K562 (cell line): Measurements from ENCODE around the gene PPP1R16B. TPM values are rescaled to one million over a fixed set of nuclear protein-coding genes. Genes with fewer than 3 reads are reported as not detected.

Experiments used
- BACH1 ChIP-seq: fragments of 200-800 bp; sonication (Bioruptor generic); IDR thresholded peaks from 2 replicates; pipeline ENCODE4 v1.6.1; 2016; ENCODE audit warnings: missing genetic modification characterization, missing compliant biosample characterization
- CHD1 ChIP-seq: fragments of 200-600 bp; sonication (generic); IDR thresholded peaks from one replicate; pipeline ENCODE4 v1.6.1; 2012; ENCODE audit warnings: mild to moderate bottlenecking, moderate library complexity, low read length, inconsistent platforms
- FIP1L1 ChIP-seq: fragments of 200-400 bp; formaldehyde crosslinking; IDR thresholded peaks from 2 replicates; pipeline ENCODE4 v1.6.1; 2018; ENCODE audit warnings: mild to moderate bottlenecking, low read depth, low read length; ENCODE audit not compliant: poor library complexity, severe bottlenecking
- FOXK1 ChIP-seq: sonication (generic); formaldehyde crosslinking; IDR thresholded peaks from 2 replicates; pipeline ENCODE4 v1.8.0; 2022; ENCODE audit warnings: missing genetic modification reagents, mild to moderate bottlenecking, borderline replicate concordance
- HDAC8 ChIP-seq: fragments of 450-650 bp; IDR thresholded peaks from 2 replicates; pipeline ENCODE4 v1.6.1; 2016; ENCODE audit warnings: mild to moderate bottlenecking, missing genetic modification characterization, moderate library complexity, missing compliant biosample characterization
- IRF1 ChIP-seq: sonication (generic); formaldehyde crosslinking; IDR thresholded peaks from 2 replicates; pipeline ENCODE4 v1.8.0; 2022; ENCODE audit warnings: missing genetic modification reagents, mild to moderate bottlenecking, borderline replicate concordance
- IRF2 ChIP-seq: sonication (generic); formaldehyde crosslinking; IDR thresholded peaks from 2 replicates; pipeline ENCODE4 v1.8.1; 2022; ENCODE audit warnings: mild to moderate bottlenecking, missing genetic modification reagents
- NFE2L1 ChIP-seq: fragments of 450-650 bp; IDR thresholded peaks from 2 replicates; pipeline ENCODE4 v1.6.1; 2016; ENCODE audit warnings: missing genetic modification characterization, low read depth, mild to moderate bottlenecking, missing compliant biosample characterization, moderate library complexity, borderline replicate concordance
- POLR2A ChIP-seq: fragments of 450-650 bp; conservative IDR thresholded peaks from 2 replicates; pipeline ENCODE4 v1.6.1; 2016
- PREB ChIP-seq: sonication (generic); formaldehyde crosslinking; IDR thresholded peaks from 2 replicates; pipeline ENCODE4 v1.8.1; 2023; ENCODE audit warnings: mild to moderate bottlenecking, missing genetic modification reagents
- RBM17 ChIP-seq: fragments of 200-400 bp; formaldehyde crosslinking; IDR thresholded peaks from 2 replicates; pipeline ENCODE4 v1.6.1; 2017; ENCODE audit warnings: low read depth, mild to moderate bottlenecking, low read length, borderline replicate concordance
- RBM25 ChIP-seq: fragments of 200-400 bp; formaldehyde crosslinking; IDR thresholded peaks from 2 replicates; pipeline ENCODE4 v1.6.1; 2018; ENCODE audit warnings: low read length, low read depth, moderate library complexity; ENCODE audit not compliant: severe bottlenecking
- RFX5 ChIP-seq: IDR thresholded peaks from 2 replicates; pipeline ENCODE4 v1.6.1; 2011; ENCODE audit warnings: low read depth, mild to moderate bottlenecking, improper control_type of control experiment, low read length
- XRCC3 ChIP-seq: fragments of 450-650 bp; IDR thresholded peaks from 2 replicates; pipeline ENCODE4 v1.6.1; 2017; ENCODE audit warnings: mild to moderate bottlenecking, moderate library complexity
- ZKSCAN8 ChIP-seq: fragments of 200-800 bp; sonication (Bioruptor generic); IDR thresholded peaks from 2 replicates; pipeline ENCODE4 v1.6.1; 2016; ENCODE audit warnings: missing genetic modification characterization, missing compliant biosample characterization
- ZNF445 ChIP-seq: fragments of 250-450 bp; sonication (Bioruptor Pico); IDR thresholded peaks from 2 replicates; pipeline ENCODE4 v1.4.0; 2020; ENCODE audit warnings: low read depth, mild to moderate bottlenecking, moderate library complexity
- ZNF586 ChIP-seq: fragments of 450-650 bp; formaldehyde crosslinking; conservative IDR thresholded peaks from 2 replicates; pipeline ENCODE4 v1.4.0; 2020; ENCODE audit warnings: mild to moderate bottlenecking, moderate library complexity
- ZNF76 ChIP-seq: fragments of 250-450 bp; sonication (Bioruptor Pico); IDR thresholded peaks from 2 replicates; pipeline ENCODE4 v1.4.0; 2020; ENCODE audit warnings: mild to moderate bottlenecking, moderate library complexity, borderline replicate concordance
- ZNF766 ChIP-seq: fragments of 200-800 bp; sonication (Bioruptor generic); conservative IDR thresholded peaks from 2 replicates; pipeline ENCODE4 v1.6.1; 2016; ENCODE audit warnings: missing genetic modification characterization, missing compliant biosample characterization
- polyA plus RNA-seq, 8 experiments: library from polyadenylated mRNA; depleted of rRNA in 4 of 8; stranded (reverse) in 5 of 8; unstranded in 3 of 8; fragments of >200 nt; fragmentation: Nextera tagmentation in 2 of 8; fragmentation: Illumina TruSeq in 1 of 8; extraction: Ambion mirVana in 2 of 8; extraction: Trizol in 1 of 8; gene quantifications; 2 replicates each; pipeline versions ENCODE4 v1.2.1 to v1.2.3, GENCODE V29; 2011 to 2014; ENCODE audit warnings: inconsistent platforms in 1 of 8, missing spikeins in 1 of 8
- total RNA-seq, 7 experiments: library from RNA; depleted of rRNA in 6 of 7; stranded (reverse); fragments of >200 nt in 6 of 7; fragmentation: Illumina TruSeq in 2 of 7; extraction: Trizol in 2 of 7; gene quantifications; 2 replicates each; pipeline versions ENCODE4 v1.2.1 to v1.2.3, GENCODE V29; 2011 to 2021; ENCODE audit warnings: low replicate concordance in 1 of 7
- TF ChIP-seq, protein P1 (sequence below), 2 experiments: IDR thresholded peaks in 1 of 2; conservative IDR thresholded peaks in 1 of 2; 2 replicates each; pipeline ENCODE4 v1.6.1; 2016; ENCODE audit warnings: low read depth in 2 of 2, mild to moderate bottlenecking in 1 of 2, missing compliant biosample characterization in 1 of 2, missing genetic modification characterization in 1 of 2, moderate library complexity in 1 of 2
- TF ChIP-seq, protein P2 (sequence below): fragments of 450-650 bp; formaldehyde crosslinking; IDR thresholded peaks from 2 replicates; pipeline ENCODE4 v1.4.0; 2020; ENCODE audit warnings: mild to moderate bottlenecking, moderate library complexity
- TF ChIP-seq, protein P3 (sequence below): IDR thresholded peaks from 3 replicates; pipeline ENCODE4 v1.6.1; 2011; ENCODE audit warnings: borderline replicate concordance, mild to moderate bottlenecking; ENCODE audit not compliant: insufficient read length, insufficient read depth

The PPP1R16B gene
- total and polyA plus RNA-seq, 9 of the 15 experiments (the other 6 are each of a cell fraction or from before 2014, with no cell fraction given): 1.5 to 11.5 (median 6.8) TPM

- TF ChIP-seq ZNF586 (CRISPR knock-in tag) (no peak), RBM17 (no peak), XRCC3 (no peak), IRF1 (CRISPR knock-in tag) (no peak), ZNF76 (CRISPR knock-in tag) (peak; percentile 61; the same call in 1 of the 2 replicates), BACH1 (peak; percentile 98), RFX5 (no peak), HDAC8 (tag) (peak; percentile 65; the same call in 1 of the 2 replicates), RBM25 (peak; percentile 71), FOXK1 (CRISPR knock-in tag) (no peak), CHD1 (no peak), ZNF766 (CRISPR knock-in tag) (peak; percentile 91), ZKSCAN8 (no peak; the same call in 1 of the 2 replicates), PREB (CRISPR knock-in tag) (no peak), FIP1L1 (no peak), NFE2L1 (peak; percentile 98), POLR2A (no peak), IRF2 (no peak), ZNF445 (CRISPR knock-in tag) (no peak)
- TF ChIP-seq, protein P1, sequence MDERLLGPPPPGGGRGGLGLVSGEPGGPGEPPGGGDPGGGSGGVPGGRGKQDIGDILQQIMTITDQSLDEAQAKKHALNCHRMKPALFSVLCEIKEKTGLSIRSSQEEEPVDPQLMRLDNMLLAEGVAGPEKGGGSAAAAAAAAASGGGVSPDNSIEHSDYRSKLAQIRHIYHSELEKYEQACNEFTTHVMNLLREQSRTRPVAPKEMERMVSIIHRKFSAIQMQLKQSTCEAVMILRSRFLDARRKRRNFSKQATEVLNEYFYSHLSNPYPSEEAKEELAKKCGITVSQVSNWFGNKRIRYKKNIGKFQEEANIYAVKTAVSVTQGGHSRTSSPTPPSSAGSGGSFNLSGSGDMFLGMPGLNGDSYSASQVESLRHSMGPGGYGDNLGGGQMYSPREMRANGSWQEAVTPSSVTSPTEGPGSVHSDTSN (CRISPR knock-in tag; IDR thresholded peaks at IDR 0.05; ENCODE audit: low read depth): no peak
- TF ChIP-seq, protein P1 (tag; conservative IDR thresholded peaks at IDR 0.05; ENCODE audit: low read depth): peak; percentile 70
- TF ChIP-seq, protein P2, sequence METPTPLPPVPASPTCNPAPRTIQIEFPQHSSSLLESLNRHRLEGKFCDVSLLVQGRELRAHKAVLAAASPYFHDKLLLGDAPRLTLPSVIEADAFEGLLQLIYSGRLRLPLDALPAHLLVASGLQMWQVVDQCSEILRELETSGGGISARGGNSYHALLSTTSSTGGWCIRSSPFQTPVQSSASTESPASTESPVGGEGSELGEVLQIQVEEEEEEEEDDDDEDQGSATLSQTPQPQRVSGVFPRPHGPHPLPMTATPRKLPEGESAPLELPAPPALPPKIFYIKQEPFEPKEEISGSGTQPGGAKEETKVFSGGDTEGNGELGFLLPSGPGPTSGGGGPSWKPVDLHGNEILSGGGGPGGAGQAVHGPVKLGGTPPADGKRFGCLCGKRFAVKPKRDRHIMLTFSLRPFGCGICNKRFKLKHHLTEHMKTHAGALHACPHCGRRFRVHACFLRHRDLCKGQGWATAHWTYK: peak; percentile 92
- TF ChIP-seq, protein P3, sequence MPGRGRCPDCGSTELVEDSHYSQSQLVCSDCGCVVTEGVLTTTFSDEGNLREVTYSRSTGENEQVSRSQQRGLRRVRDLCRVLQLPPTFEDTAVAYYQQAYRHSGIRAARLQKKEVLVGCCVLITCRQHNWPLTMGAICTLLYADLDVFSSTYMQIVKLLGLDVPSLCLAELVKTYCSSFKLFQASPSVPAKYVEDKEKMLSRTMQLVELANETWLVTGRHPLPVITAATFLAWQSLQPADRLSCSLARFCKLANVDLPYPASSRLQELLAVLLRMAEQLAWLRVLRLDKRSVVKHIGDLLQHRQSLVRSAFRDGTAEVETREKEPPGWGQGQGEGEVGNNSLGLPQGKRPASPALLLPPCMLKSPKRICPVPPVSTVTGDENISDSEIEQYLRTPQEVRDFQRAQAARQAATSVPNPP: no peak
Measured at GRCh38 chr20:38854654-38855066, 49.2 kb downstream of the PPP1R16B start (continued).
